ENCODE measurements around the gene B4GALNT3.

GRCh38 chr12:497501-498160, 37.9 kb downstream of the B4GALNT3 start:
- TF ChIP-seq, protein P1, sequence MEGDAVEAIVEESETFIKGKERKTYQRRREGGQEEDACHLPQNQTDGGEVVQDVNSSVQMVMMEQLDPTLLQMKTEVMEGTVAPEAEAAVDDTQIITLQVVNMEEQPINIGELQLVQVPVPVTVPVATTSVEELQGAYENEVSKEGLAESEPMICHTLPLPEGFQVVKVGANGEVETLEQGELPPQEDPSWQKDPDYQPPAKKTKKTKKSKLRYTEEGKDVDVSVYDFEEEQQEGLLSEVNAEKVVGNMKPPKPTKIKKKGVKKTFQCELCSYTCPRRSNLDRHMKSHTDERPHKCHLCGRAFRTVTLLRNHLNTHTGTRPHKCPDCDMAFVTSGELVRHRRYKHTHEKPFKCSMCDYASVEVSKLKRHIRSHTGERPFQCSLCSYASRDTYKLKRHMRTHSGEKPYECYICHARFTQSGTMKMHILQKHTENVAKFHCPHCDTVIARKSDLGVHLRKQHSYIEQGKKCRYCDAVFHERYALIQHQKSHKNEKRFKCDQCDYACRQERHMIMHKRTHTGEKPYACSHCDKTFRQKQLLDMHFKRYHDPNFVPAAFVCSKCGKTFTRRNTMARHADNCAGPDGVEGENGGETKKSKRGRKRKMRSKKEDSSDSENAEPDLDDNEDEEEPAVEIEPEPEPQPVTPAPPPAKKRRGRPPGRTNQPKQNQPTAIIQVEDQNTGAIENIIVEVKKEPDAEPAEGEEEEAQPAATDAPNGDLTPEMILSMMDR (conservative IDR thresholded peaks at IDR 0.05; ENCODE audit: low read length): no peak
- TF ChIP-seq EZH2phosphoT487 (IDR thresholded peaks at IDR 0.05; ENCODE audit: borderline replicate concordance, low read depth, low read length): no peak

All from OCI-LY7 (cell line).